RCC 7860 (cell line): ENCODE results near the gene RPL13A.

Experiments used
- DNase-seq: peaks from one replicate; pipeline ENCODE4 v3.0.0-alpha.2; 2015; ENCODE audit warnings: low spot score
- FAIRE-seq: peaks from 2 replicates; lab custom pipeline; 2012; peaks lifted over from hg19 to GRCh38; lab: Jason Lieb, UNC

The RPL13A gene

GRCh38 chr19:49502866-49503581 is 15.6 kb downstream of the RPL13A start:
- peak; percentile 16 for DNase-seq
- no peak for FAIRE-seq

- DNase-seq (no peak), FAIRE-seq (no peak)
Measured at GRCh38 chr19:49503582-49503962, 16.2 kb downstream of the RPL13A start.

- FAIRE-seq, result no peak
- peak; percentile 12 for DNase-seq
Measured at GRCh38 chr19:49506575-49507105, 19.2 kb downstream of the RPL13A start.

GRCh38 chr19:49507803-49508494 is 20.5 kb downstream of the RPL13A start:
- DNase-seq (no peak), FAIRE-seq (no peak)

DNA sequence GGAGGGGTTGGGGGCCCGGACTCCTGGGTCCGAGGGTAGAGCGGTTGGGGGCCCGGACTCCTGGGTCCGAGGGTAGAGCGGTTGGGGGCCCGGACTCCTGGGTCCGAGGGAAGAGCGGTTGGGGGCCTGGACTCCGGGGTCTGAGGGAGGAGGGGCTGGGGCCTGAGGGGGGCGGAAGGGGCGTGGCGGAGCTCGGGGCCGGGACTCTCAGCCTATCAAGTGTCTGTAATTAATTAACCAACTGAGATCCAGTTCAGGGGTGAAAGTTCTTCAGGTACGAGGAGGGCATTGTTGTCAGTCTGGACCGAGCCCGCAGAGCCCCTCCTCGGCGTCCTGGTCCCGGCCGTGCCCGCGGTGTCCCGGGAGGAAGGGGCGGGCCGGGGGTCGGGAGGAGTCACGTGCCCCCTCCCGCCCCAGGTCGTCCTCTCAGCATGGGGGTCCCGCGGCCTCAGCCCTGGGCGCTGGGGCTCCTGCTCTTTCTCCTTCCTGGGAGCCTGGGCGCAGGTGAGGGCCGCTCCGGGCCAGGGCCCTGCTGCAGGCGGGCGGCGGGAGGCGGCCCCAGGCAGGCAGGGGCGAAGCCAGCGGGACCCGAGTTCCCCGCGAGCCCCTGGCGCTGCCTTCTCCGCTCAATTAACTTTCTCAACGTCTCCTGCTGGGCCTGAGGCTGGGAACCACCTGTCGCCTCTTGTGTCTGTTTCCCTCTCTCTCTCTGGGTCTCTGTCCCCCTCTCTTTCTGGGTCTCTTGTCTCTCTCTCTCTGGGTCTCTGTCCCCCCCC is 25.8 kb downstream of the RPL13A start:
- no peak for DNase-seq
- FAIRE-seq, result no peak

- no peak for DNase-seq
- FAIRE-seq, result no peak
Measured at GRCh38 chr19:49513746-49514118, 26.3 kb downstream of the RPL13A start.

DNA sequence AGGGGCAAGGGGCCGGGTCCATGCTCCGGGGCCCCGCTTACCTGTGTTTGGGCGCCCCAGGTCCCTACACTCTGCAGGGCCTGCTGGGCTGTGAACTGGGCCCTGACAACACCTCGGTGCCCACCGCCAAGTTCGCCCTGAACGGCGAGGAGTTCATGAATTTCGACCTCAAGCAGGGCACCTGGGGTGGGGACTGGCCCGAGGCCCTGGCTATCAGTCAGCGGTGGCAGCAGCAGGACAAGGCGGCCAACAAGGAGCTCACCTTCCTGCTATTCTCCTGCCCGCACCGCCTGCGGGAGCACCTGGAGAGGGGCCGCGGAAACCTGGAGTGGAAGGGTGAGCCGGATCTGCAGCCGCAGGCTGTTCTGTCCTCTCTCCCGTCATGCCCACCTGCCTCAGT is 26.7 kb downstream of the RPL13A start:
- FAIRE-seq, result no peak
- no peak for DNase-seq

GRCh38 chr19:49515767-49516166 is 28.4 kb downstream of the RPL13A start:
- DNase-seq (no peak), FAIRE-seq (no peak)

- no peak for DNase-seq
- no peak for FAIRE-seq
Measured at GRCh38 chr19:49518033-49518432, 30.6 kb downstream of the RPL13A start.

GRCh38 chr19:49520705-49521319 is 33.4 kb downstream of the RPL13A start:
- FAIRE-seq (no peak), DNase-seq (no peak)

DNA sequence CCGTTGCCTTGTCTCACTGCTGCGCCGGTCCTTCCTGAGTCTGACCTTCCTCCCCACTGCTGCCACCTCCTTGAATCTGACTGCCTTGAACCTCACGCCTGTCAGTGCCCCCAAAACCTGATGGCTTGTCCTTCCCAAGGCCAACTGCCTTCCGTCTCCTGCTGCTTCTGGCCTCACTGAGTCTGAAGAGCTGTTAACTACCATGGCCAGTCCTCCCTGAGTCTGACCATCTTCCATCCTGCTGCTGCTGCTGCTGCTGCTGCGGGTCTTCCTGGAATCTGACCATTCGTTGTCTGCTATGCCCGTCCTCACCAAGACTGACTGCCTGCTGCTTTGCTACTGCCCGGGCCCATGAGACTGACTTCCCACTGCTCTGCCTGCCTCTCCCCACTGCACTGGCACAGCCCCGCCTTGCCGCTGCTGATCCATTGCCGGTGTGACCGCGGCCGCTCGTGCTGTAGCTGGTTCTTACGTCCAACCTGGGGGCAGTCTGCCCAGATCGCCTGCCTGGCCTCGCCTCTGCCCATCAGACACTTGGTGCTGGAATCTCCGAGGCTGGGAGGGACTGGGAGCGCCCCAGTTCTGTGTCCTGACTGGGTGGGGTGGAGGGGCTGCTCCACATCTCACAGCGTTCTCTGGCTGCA is 37.5 kb downstream of the RPL13A start:
- FAIRE-seq (no peak), DNase-seq (no peak)

- DNase-seq (no peak), FAIRE-seq (no peak)
Measured at GRCh38 chr19:49528211-49528771, 40.9 kb downstream of the RPL13A start.

DNA sequence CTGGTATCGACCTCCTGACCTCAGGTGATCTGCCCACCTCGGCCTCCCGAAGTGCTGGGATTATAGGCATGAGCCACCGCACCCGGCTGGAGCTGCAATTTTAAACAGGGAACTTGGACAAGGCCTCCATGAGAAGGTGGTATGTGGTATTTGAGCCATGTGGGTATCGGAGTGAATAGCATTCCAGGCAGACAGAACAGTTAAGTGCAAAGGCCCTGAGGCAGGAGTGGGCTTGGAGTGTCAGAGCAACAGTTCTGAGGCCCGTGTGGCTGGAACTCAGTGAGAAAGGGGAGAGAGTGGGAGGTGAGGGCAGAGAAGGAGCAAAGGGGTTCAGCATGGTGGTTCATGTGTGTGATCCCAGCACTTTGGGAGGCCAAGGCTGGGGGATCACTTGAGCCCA is 43.3 kb downstream of the RPL13A start:
- FAIRE-seq, result no peak
- DNase-seq, result no peak

DNA sequence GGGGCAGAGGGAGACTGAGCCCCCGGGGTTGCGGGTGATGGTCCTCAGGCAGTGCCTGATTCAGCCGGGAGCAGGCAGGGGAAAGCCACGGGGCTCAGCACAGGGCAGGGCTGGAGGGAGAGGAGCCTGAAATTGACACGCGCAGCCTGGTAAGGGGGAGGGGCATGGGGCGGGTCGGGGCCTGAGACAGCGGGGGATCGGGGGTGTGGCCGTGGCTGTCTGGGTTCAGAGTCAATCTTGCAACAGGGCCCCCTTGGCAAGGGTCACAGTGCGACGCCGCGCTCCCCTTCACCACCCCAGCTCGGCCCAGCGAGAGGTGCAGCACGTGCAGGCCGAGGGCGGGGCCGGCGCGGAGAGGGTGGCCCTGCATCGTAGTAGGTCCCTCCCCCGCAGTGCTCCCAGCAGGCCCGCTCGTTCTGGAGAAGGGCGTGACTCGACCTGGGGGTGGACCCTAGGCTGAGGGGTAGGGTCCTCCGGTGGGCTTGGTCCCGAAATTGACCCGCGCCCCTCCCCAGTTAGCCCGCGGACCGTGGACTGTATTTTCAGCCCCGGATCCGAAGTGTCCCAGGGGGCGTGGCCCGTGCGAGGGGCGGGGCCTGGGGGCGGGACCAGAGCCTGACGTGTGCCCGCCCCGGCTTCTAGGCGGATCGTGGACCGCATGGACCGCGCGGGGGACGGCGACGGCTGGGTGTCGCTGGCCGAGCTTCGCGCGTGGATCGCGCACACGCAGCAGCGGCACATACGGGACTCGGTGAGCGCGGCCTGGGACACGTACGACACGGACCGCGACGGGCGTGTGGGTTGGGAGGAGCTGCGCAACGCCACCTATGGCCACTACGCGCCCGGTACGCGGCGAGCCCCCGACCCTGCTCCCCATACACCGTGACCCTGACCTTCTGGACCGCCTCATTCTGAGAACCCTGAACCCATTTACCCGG is 46.4 kb downstream of the RPL13A start:
- DNase-seq (no peak), FAIRE-seq (no peak)

DNA sequence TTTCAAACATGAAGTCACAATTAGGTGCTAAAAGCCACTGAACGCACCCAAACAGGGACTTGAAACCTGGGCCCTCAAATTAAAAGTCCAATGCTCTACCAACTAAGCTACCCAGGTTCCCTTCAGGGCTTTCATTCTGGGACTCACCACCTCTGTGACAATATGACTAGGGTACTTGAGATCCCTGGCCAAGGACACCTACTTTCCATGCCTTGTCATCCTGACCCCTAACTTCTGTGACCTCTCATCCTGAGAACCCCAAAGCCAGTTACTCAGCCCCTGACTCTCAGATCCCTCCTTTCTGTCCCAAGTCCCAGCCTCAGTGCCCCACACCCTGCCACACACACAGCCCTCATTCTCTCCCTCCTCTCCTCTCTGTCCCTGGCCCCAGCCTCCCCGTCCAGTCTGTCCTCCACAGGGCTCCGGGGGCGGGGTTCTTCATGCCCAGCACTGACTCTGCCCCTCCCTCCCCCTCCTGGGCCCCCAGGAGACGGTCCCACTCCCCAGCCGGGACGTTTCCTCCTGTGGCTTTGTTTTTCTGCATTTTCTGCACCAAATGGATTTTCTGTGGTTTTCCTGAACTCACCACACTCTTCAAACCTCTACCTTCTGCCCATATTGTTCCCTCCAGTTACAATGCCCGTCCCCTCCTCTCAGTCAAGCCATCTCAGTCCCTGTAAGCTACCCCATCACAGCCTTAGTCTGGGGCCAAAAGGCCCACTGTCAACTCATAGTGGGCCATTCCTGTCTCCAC is 47.4 kb downstream of the RPL13A start:
- no peak for DNase-seq

DNA sequence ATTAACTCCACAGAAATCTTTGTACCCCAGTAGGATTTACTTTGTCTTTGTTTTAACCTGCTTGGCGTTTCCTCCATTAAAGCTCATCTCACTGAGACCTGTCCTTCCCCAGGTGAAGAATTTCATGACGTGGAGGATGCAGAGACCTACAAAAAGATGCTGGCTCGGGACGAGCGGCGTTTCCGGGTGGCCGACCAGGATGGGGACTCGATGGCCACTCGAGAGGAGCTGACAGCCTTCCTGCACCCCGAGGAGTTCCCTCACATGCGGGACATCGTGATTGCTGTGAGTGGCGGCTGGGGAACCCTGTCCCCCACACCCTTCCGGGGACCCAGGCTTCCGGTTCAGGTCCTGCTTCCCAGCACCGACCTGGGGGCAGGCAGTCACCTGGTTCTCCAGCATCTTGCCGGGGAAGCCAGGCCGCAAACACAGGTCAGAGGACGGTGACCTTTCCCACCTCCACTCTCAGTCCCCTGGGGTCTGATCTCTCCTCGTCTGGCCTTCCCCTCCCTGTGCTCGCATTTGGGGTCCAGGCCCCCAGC is 49.6 kb downstream of the RPL13A start:
- FAIRE-seq, result no peak
- DNase-seq, result no peak

More for the DNA sequence above, 47.4 kb downstream of the RPL13A start:
- no peak for FAIRE-seq

DNA sequence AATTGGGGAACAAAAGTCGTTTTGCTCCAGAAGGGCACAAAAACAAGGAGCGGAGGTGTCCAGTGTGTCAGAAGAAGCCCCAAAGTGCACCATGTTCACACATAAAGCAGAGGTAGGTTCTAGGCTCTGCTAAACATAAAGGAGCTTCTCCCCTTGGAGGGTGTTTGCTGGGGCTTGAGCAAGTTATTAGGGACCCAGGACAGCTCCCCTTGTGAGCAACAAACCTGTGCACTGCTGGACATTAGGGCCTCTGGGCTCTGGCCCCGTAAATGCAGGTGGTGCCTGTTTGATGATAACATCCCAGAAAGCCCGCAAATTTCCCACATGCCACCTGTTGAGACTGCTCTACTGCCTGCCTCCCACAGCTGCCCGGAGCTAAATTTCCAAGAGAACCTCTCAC is 51.2 kb downstream of the RPL13A start:
- FAIRE-seq, result no peak
- no peak for DNase-seq
